CD1c-positive myeloid dendritic cell (primary cell): ENCODE measurements around the gene CDH5.
"Not testable (repeated sequence)": the region's sequence is repeated elsewhere in the genome, so short reads cannot be mapped to it uniquely, and the experiment has no call there.

Experiments used
- DNase-seq: peaks from one replicate; pipeline ENCODE4 v3.0.0-alpha.2; 2016; ENCODE audit errors: extremely low spot score

The CDH5 gene

DNA sequence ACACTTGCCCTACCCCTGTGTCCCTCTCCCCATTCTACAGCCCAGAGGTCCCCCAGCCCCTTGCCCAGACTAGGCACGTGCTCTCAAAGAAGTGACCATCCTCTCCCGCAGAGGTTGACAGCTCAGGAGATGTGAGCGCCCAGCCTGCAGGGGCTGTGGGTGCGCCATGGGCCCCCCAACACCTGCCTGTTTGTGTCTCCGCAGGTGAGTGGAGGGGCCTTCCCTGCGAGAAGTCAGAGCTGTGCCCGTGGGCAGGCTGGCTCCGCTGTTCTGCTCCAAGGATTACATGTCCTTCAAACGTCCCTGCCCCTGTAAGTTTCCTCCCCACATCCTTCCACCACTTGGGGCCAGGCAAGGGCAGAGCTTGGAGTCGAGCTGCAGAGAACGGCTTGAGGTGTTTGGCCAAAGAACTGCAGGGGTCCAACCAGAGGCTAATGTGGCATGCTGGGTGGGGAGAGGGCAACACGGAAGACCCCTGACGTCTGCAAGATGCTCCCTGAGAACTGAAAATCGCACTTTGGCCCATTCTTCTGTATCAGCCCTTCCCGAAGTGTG lies 71.0 kb downstream of the CDH5 start:
- no peak for DNase-seq

DNA sequence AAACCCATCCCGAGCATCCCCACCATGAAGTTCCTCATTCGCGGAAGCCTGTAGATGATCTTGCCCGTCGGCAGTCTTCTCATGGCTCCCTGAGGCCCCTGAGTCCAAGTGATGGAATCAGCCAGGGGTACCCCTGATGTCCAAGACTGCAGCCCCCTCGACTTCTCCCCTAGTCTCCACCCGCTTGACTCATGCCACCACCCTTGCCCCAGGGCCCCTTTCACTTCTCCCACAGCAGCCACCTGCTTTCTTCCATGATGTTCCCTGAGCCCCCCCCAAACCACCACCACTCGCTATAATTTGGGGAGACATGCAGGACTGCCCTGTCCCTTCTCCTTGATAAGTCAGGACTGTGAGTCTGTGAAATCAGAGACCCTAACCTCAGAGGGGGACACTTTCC lies 72.0 kb downstream of the CDH5 start:
- DNase-seq = no peak

DNA sequence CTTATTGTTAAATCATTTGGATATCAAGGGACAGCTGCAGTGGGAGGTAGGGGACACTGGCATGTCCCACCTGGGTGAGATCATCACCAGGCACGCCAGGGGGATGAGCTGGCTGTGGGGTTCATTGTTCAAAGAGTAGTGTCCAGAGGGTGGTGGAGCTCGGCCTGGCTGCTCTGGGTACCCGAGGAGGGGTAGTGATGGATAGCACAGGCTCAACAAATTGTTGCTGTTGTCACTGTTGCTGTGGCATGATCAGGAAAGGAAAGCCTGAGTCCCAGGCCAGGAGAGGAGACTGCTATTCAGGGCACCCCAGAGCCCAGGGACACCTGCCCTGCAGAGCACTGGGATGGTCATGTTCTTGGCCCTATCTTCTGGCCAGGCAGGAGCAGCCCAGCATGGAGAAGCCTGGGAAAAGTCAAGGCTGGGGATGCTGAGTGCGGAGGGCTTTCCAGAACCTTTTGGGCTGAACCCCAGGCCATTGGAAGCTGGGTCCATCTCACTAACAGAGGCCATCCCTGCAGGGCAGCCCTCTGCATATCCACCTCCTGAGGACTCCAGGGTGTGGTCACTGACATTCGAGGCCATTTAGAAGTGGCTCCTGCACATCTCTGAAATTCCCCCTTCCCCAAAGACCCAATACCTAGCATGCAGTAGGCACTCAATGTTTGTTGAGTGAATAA lies 72.7 kb downstream of the CDH5 start:
- DNase-seq = no peak

DNA sequence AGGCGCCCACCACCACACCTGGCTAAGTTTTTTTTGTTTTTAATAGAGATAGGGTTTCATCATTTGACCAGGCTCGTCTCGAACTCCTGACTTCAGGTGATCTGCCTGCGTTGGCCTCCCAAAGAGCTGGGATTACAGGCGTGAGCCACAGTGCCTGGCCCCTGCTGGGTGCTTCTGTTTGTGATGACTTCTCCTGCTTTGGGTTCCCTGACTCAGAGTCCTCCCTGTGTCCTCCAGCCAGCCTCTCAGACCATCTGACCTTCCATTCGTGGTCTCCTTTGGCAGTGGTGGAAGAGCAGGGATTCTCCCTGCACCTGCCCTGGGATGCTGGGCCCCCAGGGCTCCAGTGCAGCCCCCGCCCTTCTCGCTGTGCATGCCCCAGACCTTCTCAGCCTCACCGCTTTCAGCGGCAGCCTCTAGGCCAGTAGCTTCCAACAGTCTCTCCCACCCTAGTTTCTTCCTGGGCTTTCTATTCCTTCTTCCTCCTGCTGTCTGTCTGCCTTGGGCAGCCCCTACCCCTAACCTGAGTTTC lies 73.8 kb downstream of the CDH5 start:
- no peak for DNase-seq

DNA sequence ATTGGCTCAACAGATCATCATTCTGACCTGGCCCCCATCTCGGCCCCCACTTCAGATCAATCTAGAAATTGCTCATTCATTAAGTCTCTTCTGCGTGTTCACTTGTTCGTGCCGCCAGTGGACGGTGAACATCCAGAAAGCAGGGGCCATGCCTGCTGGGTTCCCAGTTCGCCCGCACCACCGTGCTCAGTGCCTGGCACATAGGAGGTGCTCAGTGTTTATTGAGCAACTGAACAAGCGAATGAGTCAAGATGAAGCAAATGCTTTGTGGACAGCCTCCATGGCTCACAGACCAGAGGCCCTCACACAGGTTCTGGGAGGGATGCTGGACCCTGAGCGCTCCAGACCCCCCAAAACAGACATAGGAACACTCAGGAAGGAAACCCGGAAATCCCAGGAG lies 74.5 kb downstream of the CDH5 start:
- DNase-seq = no peak

DNA sequence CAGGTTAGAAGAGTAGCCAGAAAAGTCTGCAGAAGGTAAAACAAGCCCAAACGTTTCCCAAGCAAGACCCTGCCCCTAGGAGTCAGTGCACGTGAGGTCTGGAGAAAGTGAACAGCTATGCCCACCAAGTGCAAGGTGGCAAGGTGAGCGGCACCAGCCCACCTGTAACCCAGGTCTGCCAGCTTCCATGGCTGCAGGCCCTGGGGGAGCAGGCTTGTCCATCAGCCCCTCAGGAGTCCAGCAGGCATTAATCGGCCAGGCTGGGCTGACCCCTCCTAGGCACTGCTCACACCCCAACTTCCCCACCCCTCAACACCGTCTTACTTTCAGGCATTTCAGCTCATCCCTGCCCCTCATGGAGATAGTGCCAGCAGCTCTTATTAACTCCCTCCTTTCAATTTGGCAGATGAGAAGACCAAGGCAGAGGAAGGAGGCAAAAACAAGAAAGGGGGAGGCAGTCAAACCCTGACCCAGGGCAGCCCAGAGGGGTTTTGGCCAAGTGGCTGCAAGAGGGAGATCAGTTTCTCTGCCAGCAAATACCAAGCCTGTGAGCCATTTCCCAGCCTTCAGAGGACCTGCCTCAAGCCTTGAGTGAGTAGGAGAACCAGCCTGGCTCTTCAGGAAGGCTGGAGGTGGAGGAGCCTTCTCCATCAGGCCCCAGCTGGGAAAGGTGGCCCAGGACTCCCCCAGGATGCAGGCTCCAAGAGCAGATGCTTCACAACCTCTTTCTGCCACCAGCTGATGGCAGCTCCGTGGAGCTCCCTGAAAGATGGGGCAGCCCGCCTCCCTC lies 75.3 kb downstream of the CDH5 start:
- DNase-seq = no peak

DNA sequence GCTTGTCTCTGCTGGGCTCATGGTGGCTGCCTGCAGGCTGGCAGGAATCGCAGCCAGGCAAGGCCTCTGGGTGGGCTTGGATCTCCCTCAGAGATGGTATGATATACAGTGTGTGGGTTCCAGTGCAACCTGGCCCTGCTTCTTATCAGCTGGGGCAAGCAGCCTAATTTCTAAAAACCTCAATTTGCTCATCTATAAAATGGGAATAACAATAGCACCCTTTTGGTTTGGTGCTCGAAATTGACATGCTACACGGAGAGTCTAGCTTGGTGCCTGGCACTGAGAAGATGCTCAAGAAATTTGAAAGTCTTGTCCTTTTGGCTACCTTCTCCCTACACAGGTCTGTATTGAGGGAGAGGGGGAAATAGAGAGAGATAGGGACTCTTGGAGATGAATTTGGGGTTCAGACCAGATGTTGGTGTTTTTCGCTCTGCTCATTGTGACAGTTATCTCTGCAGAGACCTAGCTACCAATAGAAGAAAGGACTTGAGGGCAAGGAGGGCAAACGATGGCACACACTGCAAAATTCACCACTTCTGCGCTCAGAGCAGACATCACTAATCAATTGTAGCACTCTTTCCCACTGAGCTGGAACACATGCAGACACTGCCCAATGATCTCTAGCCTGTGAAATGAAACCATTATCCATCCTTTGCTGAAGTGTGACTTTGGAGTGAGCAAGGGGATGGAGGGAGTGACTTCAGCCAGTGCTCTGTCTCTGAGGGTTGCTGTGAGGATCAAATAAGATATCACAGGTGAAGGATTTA lies 76.2 kb downstream of the CDH5 start:
- no peak for DNase-seq

DNA sequence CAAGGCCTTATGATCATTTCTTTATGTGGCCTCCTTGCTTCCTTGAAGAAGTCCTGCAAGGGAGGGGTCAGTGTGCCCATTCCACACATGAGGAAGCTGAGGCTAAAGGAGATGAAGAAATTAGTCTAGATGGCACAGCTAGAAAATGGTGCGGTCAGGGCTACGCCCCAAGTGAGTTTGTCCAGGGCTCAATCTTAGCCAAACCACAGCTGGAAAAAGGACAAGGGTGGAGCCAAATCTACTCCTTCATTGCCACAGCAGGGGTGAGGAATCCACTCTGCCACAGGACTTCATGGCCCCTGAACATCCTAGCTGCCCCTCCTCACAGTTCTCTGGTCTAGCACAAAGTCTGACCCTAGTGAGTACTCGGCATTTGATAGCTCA lies 76.8 kb downstream of the CDH5 start:
- no peak for DNase-seq

DNA sequence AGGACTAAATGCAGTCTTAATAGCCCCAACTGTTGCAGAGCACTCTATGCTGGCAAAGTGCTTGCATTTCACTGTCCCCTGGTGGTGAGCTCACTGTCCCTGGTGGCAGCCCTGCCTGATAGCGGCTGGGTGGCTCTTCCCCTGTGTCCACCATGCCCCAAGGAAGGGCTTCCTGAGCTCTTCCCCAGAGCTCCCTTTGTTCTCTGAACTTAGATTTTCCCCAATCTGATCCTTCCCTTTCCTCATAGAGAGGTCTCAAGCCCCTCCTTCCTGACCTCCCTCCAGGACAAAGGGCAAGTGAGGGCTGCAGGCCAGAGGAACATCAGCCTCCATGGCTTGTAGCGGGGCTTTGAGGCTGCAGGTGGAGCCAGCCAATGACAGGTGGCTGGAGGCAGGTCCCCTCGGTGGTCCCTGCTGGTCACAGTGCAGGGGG lies 77.6 kb downstream of the CDH5 start:
- no peak for DNase-seq

DNA sequence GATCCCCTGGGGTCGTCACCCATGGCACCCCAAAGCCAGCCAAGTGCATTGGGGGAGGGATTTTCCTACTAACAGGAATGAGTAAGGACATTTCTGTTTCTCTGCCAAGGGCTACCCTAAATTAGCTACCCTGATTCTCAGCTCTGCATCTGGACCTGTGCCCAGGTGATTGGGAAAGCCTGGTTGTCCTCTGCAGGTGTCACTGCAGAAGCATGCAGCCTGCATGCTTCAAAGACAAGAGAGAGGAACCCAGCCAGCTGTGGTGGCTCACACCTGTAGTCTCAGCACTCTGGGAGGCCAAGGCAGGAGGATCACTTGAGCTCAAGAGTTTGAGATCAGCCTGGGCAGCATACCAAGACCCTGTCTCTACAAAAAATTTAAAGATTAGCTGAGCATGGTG lies 80.2 kb downstream of the CDH5 start:
- DNase-seq = no peak

DNA sequence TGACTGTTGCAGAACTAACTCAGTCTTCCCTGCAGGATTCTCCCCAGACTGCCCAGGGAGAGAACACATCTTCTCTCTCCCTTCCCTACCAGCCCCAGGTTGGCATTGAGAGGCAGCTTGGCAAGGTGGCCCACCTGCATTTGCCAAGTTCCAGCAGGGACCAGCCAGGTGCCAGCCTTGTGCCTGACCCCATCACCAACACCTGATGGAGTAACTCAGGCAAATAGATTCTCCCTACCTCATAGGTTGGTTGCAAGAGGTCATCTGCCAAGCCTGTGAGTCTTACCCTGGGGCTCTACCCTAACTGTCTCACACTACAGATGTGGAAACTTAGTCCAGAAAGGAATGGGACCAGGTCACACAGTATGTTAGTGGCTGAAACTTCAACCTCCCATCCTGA lies 81.0 kb downstream of the CDH5 start:
- DNase-seq = no peak

DNA sequence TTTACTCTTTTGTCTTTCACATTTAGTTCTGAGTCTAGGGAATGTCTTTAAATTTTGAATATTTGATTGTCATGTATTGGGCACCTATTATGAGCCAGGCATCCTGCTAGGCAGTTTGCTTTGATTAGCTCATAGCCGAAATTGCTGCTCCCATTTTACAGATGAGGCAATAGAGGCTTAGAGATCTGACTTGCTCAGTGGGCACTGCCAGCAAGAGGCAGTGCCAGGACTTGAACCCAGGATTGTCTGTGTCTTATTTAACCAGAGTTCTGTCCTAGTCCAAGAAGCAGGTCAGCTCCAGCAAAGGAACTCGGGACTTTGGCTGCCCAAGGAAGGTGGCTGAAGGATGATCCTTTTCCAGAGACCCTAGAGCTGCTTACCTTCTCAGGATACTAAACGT lies 85.1 kb downstream of the CDH5 start:
- DNase-seq = no peak

DNA sequence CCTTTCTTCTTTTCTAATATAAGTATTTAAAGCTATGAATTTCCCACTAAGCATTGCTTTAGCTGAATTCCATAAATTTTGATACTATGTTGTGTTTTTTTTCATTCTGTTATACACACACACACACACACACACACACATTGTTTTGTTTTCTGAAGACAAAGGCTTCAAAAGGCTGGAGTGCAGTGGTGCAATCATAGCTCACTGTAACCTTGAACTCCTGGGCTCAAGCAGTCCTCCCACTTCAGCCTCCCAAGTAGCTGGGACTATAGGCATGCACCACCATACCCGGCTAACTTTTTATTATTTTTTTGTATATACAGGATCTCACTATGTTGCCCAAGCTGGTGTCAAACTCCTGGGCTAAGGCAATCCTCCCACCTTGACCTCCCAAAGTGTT lies 86.7 kb downstream of the CDH5 start:
- not testable (repeated sequence) for DNase-seq
